Right hindlimb (tissue), 1 donor: ENCODE data around the gene GPR35.
"Not testable (repeated sequence)": the region's sequence is repeated elsewhere in the genome, so short reads cannot be mapped to it uniquely, and the experiment has no call there.

ENCODE experiments used
- DNase-seq: peaks from one replicate; pipeline ENCODE4 v3.0.0-alpha.2; 2018

The GPR35 gene

DNA sequence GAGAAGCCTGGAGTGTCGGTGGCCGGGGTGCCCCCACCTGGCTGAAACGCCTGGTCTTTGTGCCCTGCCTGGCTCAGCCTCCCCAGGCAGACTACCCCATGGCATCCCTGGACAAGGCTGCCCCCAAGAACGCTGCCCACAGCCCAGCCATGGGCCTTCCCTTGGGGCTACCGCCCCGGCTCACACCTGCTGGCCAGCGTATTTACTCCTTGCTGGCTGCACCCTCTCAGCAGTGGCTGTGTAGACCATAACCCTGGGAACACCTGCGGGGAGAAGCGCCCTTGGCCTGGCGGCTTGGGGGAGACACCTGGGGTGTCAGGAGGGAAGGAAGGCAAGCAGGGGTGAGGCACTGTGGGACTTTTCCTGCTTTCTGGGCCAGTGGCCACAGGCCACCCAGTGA is 21.4 kb upstream of the GPR35 start:
- peak; percentile 7 for DNase-seq

DNA sequence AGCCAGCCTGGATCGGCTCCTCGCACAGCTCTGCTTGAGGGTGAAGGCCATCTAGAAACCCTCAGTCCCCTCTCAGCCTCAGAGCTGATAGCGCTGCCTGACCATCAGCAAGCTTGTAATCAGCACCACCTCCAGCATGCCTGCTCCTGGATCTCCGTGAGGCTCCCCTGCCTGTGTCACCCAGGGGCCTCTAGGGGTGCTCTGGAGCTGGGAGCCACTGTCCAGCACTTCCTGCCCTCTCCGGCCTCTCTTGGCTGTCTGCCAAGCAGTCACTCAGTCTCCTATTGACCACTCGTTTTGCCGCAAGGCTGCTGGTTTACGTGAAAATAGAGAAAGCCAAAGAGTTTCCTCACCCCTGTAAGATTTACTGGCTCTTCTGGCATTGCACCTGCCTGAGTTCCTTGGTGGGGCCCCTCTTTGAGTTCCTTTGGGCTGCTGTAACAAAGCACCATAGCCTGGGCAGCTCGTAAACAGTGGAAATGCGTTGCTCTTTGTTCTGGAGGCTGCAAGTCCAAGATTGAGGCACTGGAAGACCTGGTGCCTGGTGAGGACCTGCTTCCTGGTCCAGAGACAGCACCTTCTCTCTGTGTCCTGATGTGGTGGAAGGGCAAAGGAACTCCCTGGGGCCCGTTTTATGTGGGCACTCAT is 20.9 kb upstream of the GPR35 start:
- DNase-seq = peak; percentile 54

DNA sequence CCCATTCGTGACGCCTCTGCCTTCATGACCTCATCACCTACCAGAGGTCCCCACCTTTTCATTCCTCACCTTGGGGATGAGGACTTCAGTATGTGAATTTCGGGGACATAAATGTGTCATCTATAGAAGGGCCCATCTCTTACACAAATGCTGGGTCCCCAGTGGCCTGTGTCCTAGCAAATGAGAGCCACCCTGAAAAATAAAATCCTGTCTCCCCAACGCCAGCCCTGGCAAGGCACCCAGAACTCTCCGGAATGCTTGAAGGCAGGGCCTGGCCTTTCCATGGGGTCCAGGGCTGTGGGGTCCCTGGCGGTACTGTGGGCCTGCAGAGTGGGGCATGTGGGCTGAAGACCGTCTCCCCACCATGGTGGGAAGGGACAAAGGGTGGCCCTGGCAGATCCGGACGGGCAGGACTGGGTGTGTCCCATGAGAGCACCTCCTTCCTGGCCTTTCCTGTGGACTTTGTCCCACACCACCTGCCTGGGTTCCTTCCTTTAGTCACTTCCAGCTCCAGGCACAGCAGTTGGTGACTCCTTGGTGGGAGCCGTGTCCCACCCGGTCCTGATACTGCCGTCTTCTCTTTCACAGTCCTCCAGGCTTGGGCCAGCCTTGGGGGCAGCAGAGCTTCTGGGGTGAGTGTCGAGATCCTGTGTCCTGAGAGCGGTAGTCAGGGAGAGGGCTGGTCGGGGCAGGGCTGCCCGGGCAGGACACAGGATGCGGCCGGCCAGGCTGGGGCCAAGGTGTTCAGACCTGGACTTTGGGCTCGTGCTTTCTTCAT is 20.2 kb upstream of the GPR35 start:
- DNase-seq = peak; percentile 19

DNA sequence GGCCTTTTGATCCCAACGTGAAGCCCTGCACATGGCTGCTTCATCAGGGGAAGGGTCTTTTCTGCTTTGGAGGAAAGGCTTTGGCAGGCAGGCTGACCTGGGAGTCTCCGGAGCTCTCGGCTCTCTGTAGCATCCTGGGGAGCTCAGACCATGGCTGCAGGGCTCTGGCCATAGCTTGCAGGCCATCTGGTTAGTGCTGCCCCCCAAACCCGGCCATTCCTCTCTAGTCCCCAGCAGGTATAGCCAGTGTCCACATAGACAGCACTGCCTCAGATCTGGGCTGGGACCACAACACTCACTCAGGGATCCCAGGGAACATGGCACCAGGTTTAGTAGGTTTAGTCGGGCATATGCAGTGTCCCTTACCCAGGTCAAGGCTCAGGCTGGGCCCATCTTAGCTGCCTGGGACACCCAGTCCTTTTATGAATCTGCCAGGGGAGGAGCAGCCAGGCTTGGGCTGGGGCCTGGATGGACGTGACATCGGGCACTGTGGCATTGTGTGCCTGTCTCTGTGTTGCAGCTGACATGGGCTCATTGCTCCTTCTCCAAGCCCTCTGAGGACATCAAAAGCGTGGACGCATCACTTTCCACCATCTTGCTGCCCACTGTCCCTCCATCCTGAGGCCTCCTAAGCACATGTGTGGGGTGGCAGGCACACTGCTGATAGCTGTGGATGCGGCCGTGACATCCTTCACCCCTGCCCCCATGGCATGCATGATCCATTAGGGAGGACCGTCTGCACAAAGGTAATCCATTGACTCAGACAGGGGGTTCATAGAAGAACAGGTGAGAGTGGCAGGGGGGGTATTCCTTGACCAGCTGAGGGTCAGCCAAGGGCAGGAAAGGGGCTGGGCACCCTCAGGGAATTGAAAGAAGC is 19.2 kb upstream of the GPR35 start:
- no peak for DNase-seq

DNA sequence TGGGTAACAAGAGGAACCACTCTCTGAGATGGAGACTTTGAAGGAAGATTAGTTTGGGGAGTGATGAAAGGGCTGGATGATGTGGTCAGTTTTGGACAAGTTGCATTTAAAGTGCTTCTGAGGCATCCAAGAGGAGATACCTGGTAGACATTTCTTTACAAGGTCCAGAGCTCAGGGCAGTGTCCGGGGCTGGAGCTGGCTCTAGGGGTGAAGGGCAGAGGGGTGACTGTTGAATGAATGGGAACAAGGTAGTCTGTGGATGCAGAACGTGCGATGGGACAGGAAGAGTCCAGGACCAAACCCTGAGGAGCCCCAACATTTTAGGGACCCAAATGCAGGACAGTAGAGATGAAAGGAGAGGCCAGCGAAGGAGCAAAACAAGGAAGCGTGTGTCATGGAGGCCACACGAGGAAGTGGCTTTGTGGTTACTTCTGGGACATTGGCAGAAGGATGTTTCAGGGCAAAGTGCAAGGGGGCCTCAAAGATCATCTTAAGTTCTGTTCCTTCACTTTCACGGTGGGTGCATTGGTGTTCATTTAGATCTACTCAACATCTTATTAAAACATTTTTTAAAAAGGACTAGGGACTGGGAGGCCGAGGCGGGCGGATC is 13.6 kb upstream of the GPR35 start:
- peak; percentile 3 for DNase-seq

DNA sequence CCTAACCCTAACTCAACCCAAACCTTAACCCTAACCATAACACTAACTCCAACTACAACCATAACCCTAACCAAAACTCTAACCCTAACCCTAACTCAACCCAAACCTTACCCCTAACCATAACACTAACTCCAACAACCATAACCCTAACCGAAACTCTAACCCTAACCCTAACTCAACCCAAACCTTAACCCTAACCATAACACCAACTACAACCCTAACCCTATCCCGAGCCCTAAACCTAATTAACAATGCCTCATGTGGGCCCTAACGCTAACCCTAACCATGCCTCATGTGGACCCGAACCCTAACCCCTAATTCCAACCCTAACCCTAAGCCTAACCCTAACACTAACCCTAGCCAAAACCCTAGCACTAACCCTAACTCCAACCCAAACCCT is 11.5 kb upstream of the GPR35 start:
- no peak for DNase-seq

DNA sequence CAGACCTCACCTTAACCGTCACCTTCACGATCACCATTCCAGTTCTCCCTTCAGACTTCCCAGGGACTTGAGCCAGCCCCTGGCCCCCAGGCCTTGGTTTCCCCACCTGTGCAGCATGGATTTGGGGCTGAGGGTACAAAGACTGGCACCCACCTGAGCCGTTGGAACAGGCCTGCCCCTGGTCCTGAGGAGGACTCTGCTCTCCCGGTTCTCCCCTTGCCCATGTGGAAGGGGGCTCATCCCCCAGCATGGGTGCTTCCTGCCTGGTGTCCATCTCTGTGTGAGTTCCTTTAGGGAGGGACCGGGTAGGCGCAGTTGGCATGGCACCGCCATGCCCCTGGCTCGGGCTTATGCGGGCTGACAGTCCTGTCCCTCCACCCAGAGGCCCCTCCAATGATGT is 10.9 kb upstream of the GPR35 start:
- DNase-seq = peak; percentile 9

DNA sequence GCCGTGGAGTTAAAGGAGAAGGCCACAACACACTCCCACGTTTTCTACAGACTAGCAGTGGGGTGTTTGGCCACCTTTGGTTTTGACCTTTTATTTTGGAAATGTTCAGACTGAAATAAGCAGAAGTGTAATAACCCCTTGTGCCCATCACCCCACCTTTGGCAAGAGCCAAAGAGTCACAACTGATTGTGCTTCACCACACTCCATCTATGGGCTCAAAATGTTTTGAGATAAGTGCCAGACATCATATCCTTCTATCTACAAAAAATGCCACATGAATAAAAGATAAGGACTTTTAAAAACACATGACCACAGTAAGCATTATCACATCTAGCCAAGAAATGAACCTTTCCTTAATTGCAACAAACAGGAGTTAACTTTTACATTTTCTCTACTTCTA is 9.9 kb upstream of the GPR35 start:
- peak; percentile 1 for DNase-seq

DNA sequence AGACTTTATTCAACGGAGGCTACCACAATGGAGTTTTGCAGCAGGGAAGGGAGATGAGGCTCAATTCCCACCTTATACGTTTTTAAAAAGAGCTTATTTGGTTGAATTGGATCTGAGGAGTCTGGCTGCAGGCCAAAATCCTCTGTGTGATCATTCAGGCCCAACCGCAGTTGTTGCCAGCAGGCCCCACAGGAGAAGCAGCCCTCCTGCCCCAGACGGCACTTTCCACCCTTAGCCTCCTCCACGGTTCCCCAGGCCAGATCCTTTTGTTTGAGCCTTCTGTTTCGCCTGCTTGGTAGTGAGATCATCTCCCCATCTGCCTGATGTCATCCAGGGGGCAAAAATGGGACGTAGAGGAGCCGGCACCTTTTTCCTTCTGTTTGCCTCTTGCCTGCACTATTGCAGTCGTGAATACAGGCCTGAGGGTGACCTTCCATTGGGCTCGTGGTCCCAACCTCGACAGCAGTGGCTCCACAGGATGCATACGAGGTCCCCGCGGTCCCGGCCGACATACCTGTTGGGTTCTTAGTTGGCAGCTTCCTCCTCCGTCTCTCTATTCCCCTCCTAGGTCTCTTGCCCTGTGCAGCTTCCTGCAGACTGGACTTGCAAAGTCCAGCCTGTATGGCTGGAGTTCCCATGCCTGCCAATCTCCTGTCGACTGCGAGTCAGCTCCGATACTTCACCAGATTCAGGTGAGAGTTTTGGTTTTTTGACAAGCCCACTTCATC is 9.3 kb upstream of the GPR35 start:
- peak; percentile 14 for DNase-seq

DNA sequence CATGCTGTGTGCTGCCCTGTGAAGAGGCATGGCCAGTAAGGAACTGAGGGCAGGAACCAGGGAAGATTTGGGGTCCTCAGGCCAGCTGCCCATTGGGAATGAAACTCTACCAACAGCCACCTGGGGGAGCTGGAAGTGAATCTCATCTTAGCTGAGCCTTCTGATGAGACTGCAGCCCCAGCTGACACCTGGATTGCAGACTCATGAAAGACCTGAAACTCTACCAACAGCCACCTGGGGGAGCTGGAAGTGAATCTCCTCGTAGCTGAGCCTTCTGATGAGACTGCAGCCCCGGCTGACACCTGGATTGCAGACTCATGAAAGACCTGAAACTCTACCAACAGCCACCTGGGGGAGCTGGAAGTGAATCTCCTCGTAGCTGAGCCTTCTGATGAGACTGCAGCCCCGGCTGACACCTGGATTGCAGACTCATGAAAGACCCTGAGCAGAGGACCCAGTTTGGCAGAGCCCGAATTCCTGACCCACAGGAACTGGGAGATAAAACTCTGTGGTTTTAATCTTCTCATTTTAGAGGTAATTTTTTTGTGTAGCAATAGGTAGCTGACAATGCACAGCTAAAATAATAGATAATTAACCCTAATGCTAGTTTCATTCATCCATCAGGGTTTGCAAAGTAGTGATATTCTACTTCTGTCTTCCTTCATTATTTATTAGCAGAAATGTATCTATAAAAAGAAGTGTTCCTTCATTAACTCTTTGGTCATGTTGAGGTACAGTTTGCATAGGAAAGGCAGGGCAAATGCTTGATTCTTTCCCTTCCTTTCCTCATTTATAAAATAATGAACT is 8.2 kb upstream of the GPR35 start:
- DNase-seq = not testable (repeated sequence)

DNA sequence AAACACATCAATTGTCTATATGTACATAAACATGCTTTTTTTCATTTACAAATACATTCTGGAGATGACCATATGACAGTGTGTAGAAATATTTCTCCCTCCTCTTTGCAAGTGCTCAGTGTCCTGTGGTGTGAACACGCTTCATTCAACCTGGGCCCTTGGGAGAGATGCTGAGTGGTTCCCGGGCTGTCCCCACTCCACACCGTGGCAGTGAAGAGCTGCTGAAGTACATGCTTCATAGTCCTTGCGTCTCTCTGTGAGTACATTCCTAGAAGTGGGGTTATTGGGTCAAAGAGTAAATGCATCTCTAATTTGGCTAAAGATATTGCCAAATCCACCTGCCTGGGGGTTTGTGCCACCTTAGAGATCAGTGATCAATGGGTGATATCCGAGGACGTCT is 6.5 kb upstream of the GPR35 start:
- no peak for DNase-seq

DNA sequence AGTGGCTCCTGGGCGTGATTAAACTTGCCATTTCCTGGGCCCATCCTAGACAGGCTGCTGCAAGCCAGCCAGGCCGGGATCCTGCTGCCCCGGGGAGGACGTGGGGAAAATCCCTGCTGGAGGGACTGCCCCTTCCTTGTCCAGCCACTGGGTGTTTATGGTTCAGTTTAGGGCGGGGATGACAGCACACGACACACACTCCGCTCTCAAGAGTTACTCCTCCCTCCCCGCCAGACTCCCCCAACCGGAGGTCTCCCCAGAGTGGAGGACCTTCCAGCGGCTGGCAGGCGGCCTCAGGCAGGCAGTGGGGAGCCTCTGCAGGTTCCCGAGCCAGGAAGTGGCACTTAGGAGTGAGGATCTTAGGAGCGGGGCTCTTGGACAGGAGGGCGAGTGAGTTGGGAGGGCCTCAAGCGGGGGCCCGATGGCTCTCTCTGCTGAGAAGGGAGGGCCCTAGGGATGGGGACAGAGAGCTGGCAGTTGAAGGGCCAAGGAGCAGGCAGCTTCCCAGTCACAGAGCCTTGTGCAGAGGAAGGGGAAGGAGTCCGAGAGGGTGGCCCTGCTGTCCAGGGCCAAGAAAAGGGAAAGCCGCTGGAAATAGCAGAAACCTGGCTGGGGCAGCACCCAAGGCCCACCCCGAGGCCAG is 5.7 kb upstream of the GPR35 start:
- DNase-seq = no peak

DNA sequence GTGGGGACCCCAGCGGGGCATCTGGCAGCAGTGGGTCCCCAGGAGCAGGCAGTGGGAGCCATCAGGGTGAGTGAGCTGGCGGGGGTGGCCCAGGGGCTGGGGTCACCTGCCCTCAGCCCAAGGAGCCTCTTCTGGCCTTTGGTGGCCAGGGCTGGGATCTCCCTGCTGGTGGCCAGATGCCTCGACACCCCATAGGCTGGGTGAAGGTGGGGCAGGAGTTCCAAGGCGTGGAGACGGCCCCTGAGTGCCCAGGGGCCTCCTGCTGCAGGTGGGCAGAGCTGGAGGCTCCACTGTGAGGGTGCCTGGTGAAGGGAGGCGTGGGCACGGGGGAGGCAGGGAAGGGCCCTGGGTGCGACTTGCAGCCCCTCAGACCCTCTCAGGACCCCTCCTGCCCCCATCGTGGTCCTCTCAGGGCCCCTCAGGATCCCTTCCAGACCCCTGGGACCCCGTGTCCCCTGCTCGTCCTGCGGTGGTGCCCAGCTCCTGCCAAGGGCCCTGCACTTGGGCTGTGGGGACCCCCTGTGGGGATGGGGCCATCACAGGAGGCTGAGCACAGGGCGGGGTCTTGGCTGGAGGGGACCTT is 5.0 kb upstream of the GPR35 start:
- no peak for DNase-seq

DNA sequence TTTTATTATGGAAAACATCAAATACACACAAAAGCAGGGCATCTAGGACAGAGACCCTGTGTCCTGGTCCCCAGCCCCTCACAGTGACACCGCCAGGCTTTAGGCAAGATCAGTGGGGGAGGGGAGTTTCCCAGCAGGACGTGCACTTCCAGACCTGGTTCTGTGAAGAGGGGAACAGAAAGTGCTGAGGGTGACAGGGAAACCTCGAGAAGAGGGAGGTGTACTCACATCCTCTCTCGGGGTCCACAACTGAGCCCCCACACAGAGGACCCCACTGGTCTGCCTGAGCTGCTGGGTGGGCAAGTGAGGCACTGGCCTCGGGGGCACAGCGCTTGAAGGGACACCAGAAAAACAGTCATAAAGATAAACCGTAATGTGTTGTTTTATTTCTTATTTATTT is 4.4 kb upstream of the GPR35 start:
- peak; percentile 7 for DNase-seq

DNA sequence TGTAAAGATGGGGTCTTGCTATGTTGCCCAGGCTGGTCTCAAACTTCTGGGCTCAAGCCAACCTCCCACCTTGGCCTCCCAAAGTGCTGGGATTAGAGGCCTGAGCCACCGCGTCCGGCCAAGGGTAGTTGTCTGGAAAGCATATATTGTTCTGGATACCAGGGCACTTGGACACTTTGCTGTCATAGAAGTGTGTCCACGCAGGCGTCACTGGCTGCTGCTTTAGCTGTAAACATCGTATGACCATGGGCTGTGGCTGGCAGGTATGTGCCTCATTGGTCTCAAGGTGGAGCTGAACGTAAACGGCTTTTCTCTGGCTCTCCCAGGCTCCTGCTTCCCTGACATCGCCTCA is 3.2 kb upstream of the GPR35 start:
- DNase-seq = no peak

DNA sequence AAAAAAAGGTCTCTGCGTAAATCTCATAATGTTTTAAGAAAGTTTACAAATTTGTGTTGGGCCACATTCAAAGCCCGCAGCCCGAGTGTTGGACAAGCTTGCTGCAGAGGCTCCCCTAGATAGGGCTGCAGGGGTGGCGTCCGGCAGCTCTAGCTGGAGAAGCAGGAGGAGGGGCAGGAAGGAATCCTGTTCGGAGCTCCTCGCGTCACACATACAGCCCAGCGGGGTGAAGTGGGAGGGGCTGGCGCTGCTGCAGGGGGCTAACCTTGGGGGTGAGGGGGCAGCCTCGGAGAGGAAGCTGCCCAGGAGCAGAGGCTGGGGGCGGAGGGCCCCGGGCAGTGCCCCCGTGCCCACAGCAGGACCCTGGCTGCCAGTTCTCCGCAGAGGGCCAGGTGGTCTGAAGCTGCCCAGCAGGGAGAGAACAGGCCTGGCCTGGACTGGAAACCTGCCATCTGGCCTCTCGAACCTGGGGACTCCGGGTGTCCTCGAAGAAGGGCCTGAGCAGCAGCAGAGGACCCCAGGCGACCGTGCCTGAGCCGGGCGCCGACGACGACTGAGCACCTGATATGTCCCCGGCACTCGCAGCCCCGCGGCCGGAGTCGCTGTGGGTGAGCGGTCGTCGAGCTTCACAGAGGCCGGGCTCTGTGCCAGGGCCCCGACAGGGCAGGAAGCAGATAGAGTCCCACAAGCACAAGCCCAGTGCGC is 2.6 kb upstream of the GPR35 start:
- DNase-seq = peak; percentile 26

DNA sequence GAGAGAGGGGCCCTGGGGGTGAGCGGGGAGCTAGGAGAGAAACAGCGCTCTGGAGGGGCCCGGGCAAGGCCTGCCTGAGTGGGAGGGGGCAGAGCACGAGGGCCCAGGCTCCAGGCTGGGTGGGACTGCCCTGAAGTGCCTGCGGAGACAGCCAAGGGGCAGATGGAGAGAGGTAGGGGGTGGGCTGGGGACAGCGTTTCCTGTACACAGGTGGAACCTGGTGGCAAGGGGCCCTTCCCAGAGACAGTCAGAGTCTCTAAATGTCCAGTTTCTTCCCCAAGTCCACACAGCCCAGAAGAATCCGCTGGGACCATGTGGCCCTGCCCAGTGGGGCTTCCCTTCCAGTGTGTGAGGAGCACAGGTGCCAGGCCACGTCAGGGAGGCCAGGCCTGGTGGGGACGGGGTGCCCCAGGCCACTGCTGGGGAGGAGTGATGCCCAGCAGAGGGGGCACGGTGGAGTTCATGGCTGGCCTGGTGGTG is 1.7 kb upstream of the GPR35 start:
- DNase-seq = peak; percentile 6

DNA sequence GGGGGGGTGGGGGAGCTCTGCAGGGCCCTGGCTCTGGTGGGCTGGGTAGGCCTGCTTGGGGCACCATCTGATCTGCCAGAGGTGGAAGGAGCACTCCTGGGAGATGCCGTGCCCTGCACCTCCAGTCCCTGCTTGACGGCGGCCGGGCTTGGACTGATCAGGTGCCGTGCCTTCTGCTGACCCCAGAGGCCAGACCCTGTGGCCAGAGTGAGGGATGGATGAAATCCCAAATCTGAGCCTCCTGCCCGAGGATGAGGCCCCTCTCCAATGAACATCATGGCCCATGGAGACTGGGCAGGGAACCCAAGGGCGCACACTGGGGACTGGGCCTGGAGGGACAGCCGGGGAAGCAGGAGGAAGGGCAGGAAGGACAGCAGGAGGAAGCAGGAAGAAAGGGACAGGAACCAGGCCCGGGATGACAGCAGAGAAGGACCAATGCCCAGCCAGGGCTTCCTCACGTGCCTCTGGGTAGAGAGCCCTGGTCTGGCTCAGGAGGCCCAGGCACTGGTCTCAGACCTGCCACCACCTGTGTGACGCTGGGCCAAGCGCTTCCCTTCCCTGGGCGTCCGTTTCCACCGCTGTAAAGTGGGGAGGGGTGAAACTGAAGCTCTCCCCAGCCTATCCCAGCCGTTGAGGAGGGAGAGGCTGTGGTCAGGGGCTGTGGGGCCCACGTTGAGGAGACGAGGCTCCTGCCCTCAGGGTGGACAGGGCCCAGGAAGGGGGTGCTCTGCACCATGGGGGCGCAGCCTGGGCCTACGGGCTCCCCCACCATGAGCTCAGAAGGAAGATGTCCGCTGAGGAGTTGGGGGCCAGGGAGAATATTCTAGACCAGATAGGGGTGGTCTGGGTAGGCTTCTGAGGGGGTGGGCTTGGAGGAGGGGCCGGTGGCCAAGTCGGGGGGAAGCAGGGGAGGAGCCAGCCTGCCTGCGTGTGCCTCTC is 1.0 kb upstream of the GPR35 start:
- DNase-seq = peak; percentile 11
